Measurements from ENCODE around the gene CHFR. TPM values are rescaled to one million over a fixed set of nuclear protein-coding genes. Genes with fewer than 3 reads are reported as not detected.
"Not testable (repeated sequence)": the region's sequence is repeated elsewhere in the genome, so short reads cannot be mapped to it uniquely, and the experiment has no call there.

The CHFR gene
- total and polyA plus RNA-seq, 7 donors, result 18.0 to 52.3 (median 23.5) TPM

- H3K9me3 ChIP-seq; H3K4me3 ChIP-seq; H3K27ac ChIP-seq; DNase-seq; intact Hi-C loops (cut with DNase I); H3K27me3 ChIP-seq; H3K4me1 ChIP-seq: not testable (repeated sequence)
- 82 to 83% methylated on average over 13 of the region's 13 CpGs for WGBS, 2 donors
- H3K36me3 ChIP-seq, result peaks cover 30 to 87% (median 60%) of the 10 kb centered on the region in 4 donors
- peak in 2 of 4 experiments; percentile 7 to 12 for TF ChIP-seq CTCF (IDR thresholded peaks at IDR 0.05)
Measured at GRCh38 chr12:132809391-132809790, 78.0 kb downstream of the CHFR start.

- DNase-seq, result no peak
- WGBS, 2 donors, result 83 to 86% methylated on average over 25 of the region's 25 CpGs
- no peak overlapping the region for H3K27ac ChIP-seq
- H3K36me3 ChIP-seq, result peaks cover 31 to 88% (median 60%) of the 10 kb centered on the region in 4 donors
- H3K9me3 ChIP-seq, result no peaks in the 10 kb centered on the region
- H3K27me3 ChIP-seq, result no peaks in the 10 kb centered on the region
- intact Hi-C loops (cut with DNase I), result no loop called here
- H3K4me3 ChIP-seq, result no peak overlapping the region
- no peaks in the 10 kb centered on the region for H3K4me1 ChIP-seq
- TF ChIP-seq POLR2AphosphoS5 (IDR thresholded peaks at IDR 0.05) (no peak), POLR2A (IDR thresholded peaks at IDR 0.05) (no peak), EP300 (IDR thresholded peaks at IDR 0.05) (no peak), CTCF (IDR thresholded peaks at IDR 0.05) (no peak)
Measured at GRCh38 chr12:132807295-132808092, 79.9 kb downstream of the CHFR start.

GRCh38 chr12:132806857-132807256 lies 80.5 kb downstream of the CHFR start:
- no peak for DNase-seq
- Histone ChIP-seq H3K27me3 (no peaks in the 10 kb centered on the region), H3K4me1 (no peaks in the 10 kb centered on the region), H3K27ac (no peak overlapping the region), H3K4me3 (no peak overlapping the region), H3K36me3 (peaks cover 32 to 88% (median 59%) of the 10 kb centered on the region in 4 donors), H3K9me3 (no peaks in the 10 kb centered on the region)
- WGBS, 2 donors, result 82 to 94% methylated on average over 18 of the region's 18 CpGs
- intact Hi-C loops (cut with DNase I), result no loop called here
- TF ChIP-seq CTCF (IDR thresholded peaks at IDR 0.05), result no peak

GRCh38 chr12:132804426-132804861 lies 83.0 kb downstream of the CHFR start:
- H3K9me3 ChIP-seq, result no peaks in the 10 kb centered on the region
- H3K36me3 ChIP-seq, result peaks cover 38 to 90% (median 67%) of the 10 kb centered on the region in 4 donors
- H3K4me1 ChIP-seq, result no peaks in the 10 kb centered on the region
- H3K27me3 ChIP-seq, result no peaks in the 10 kb centered on the region
- no peak overlapping the region for H3K27ac ChIP-seq
- no peak for TF ChIP-seq EP300 (IDR thresholded peaks at IDR 0.05)
- no peak for TF ChIP-seq POLR2AphosphoS5 (IDR thresholded peaks at IDR 0.05)
- no peak for TF ChIP-seq CTCF (IDR thresholded peaks at IDR 0.05)
- TF ChIP-seq POLR2A (IDR thresholded peaks at IDR 0.05), result no peak
- 43 to 73% methylated on average over 16 of the region's 16 CpGs for WGBS, 2 donors
- H3K4me3 ChIP-seq, result no peak overlapping the region
- intact Hi-C loops (cut with DNase I), result no loop called here
- DNase-seq, result no peak

- Histone ChIP-seq H3K27me3 (no peaks in the 10 kb centered on the region), H3K4me1 (no peaks in the 10 kb centered on the region), H3K27ac (no peak overlapping the region), H3K4me3 (no peak overlapping the region), H3K36me3 (peaks cover 41 to 96% (median 72%) of the 10 kb centered on the region in 4 donors), H3K9me3 (no peaks in the 10 kb centered on the region)
- TF ChIP-seq POLR2AphosphoS5 (IDR thresholded peaks at IDR 0.05) (no peak), CTCF (IDR thresholded peaks at IDR 0.05) (no peak), EP300 (IDR thresholded peaks at IDR 0.05) (no peak), POLR2A (IDR thresholded peaks at IDR 0.05) (no peak)
- DNase-seq, result no peak
- WGBS, 2 donors, result 91 to 94% methylated on average over 15 of the region's 15 CpGs
- intact Hi-C loops (cut with DNase I), result no loop called here
Measured at GRCh38 chr12:132803888-132804287, 83.5 kb downstream of the CHFR start.
